GM21717 (cell line): ENCODE measurements around the gene MET.

Experiments
- ATAC-seq: cut with Tn5 transposase; IDR thresholded peaks from one replicate; pipeline ENCODE4 v1.9.1; 2021; ENCODE audit warnings: mild to moderate bottlenecking, moderate library complexity; ENCODE audit not compliant: unreplicated experiment

The MET gene

GRCh38 chr7:116780521-116780920, 108.5 kb downstream of the MET start:
- ATAC-seq: no peak

- no peak for ATAC-seq
Observed at GRCh38 chr7:116780966-116781365, 109.0 kb downstream of the MET start.

GRCh38 chr7:116781584-116781983, 109.6 kb downstream of the MET start:
- no peak for ATAC-seq

GRCh38 chr7:116782177-116782711, 110.2 kb downstream of the MET start:
- no peak for ATAC-seq

GRCh38 chr7:116783666-116784318, 111.8 kb downstream of the MET start:
- no peak for ATAC-seq

GRCh38 chr7:116784647-116785046, 112.7 kb downstream of the MET start:
- ATAC-seq: no peak

- ATAC-seq: no peak
Observed at GRCh38 chr7:116785843-116786242, 113.8 kb downstream of the MET start.

- peak; percentile 99 for ATAC-seq
Observed at GRCh38 chr7:116786791-116787443, 114.9 kb downstream of the MET start.

- no peak for ATAC-seq
Observed at GRCh38 chr7:116787881-116788280, 115.9 kb downstream of the MET start.

GRCh38 chr7:116788572-116789197, 116.7 kb downstream of the MET start:
- no peak for ATAC-seq

- no peak for ATAC-seq
Observed at GRCh38 chr7:116790025-116790424, 118.0 kb downstream of the MET start.

- no peak for ATAC-seq
Observed at GRCh38 chr7:116792813-116793212, 120.8 kb downstream of the MET start.

GRCh38 chr7:116793795-116794340, 121.9 kb downstream of the MET start:
- ATAC-seq: no peak

GRCh38 chr7:116796471-116796870, 124.5 kb downstream of the MET start:
- ATAC-seq: no peak

- ATAC-seq: no peak
Observed at GRCh38 chr7:116797612-116798011, 125.6 kb downstream of the MET start.

GRCh38 chr7:116798232-116798631, 126.2 kb downstream of the MET start:
- ATAC-seq: no peak

GRCh38 chr7:116799916-116800315, 127.9 kb downstream of the MET start:
- ATAC-seq: no peak

- no peak for ATAC-seq
Observed at GRCh38 chr7:116800594-116800993, 128.6 kb downstream of the MET start.

GRCh38 chr7:116801092-116801710, 129.2 kb downstream of the MET start:
- no peak for ATAC-seq

- ATAC-seq: no peak
Observed at GRCh38 chr7:116802144-116802745, 130.2 kb downstream of the MET start.

GRCh38 chr7:116802746-116803152, 130.8 kb downstream of the MET start:
- ATAC-seq: peak; percentile 75
